Gastrocnemius medialis (tissue), 4 donors: Measurements from ENCODE around the gene NPBWR2.

Experiments used
- POLR2A ChIP-seq, 2 donors: fragments of 450-650 bp; IDR thresholded peaks; one replicate each; pipeline ENCODE4 v1.6.1; 2017; ENCODE audit warnings: antibody characterized with exemption in 2 of 2, mild to moderate bottlenecking in 2 of 2, moderate library complexity in 2 of 2
- TF ChIP-seq, protein P1 (sequence below), 5 experiments: fragments of 450-650 bp in 3 of 5; fragments of 200-600 bp in 2 of 5; sonication (generic) in 2 of 5; IDR thresholded peaks in 4 of 5; conservative IDR thresholded peaks in 1 of 5; 1 replicate in 4 of 5; 2 replicates in 1 of 5; pipeline ENCODE4 v1.5.1; 2016 to 2019; ENCODE audit warnings: antibody characterized with exemption in 5 of 5, mild to moderate bottlenecking in 3 of 5, moderate library complexity in 3 of 5

DNA sequence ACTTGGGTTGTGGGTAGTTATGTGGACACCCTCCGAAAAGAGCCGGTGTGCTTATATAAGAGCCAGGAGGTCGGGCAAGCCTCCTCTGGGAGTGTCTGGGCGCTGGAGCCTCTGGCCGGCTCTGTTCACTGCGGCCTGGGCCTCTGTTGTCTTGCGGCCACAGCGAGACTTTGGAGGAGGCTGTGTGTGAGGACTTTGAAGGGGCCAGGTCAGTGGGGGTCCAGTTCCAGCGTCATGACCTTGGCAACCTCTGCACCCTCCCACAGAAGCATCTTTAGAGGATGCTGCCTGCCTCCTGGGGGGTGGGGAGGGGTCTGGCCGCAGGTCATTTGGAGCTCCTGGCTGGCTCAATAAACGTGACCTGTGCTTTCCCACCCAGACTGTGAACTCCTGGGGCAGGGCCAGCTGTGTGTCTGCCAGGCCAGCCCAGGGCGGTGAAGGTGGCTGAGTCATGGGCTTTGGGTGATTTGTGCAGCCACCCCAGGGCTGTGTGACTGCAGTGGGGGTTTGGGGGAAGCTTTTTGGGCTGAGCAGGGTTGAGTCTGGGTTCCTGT, 43.1 kb downstream of the NPBWR2 start:
- TF ChIP-seq, protein P1, sequence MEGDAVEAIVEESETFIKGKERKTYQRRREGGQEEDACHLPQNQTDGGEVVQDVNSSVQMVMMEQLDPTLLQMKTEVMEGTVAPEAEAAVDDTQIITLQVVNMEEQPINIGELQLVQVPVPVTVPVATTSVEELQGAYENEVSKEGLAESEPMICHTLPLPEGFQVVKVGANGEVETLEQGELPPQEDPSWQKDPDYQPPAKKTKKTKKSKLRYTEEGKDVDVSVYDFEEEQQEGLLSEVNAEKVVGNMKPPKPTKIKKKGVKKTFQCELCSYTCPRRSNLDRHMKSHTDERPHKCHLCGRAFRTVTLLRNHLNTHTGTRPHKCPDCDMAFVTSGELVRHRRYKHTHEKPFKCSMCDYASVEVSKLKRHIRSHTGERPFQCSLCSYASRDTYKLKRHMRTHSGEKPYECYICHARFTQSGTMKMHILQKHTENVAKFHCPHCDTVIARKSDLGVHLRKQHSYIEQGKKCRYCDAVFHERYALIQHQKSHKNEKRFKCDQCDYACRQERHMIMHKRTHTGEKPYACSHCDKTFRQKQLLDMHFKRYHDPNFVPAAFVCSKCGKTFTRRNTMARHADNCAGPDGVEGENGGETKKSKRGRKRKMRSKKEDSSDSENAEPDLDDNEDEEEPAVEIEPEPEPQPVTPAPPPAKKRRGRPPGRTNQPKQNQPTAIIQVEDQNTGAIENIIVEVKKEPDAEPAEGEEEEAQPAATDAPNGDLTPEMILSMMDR (IDR thresholded peaks at IDR 0.05 in 4 of 5, conservative IDR thresholded peaks at IDR 0.05 in 1 of 5), result no peak
- TF ChIP-seq POLR2A (IDR thresholded peaks at IDR 0.05), result no peak
